ENCODE results near the gene SLC16A11.

DNA sequence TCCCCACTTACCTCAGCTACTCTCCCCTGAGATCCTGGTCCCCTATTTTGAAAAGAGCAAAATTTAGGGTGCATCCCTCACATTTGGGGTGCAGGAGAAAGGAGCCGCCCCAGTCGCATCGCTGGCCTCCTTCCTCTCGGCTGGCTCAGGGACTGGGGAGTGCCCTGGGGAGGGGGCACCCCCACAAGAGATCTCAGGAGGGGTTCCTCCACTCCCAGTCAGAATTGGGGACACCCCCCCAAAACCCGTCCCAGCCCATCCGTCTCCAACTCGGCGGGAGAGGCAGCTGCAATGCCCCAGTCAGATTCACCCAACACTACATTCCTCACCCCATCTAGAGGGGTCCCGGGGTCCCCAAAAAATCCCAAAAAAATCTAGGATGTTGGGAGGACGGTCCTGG is 24.5 kb downstream of the SLC16A11 start:
- TF ChIP-seq, protein P1, sequence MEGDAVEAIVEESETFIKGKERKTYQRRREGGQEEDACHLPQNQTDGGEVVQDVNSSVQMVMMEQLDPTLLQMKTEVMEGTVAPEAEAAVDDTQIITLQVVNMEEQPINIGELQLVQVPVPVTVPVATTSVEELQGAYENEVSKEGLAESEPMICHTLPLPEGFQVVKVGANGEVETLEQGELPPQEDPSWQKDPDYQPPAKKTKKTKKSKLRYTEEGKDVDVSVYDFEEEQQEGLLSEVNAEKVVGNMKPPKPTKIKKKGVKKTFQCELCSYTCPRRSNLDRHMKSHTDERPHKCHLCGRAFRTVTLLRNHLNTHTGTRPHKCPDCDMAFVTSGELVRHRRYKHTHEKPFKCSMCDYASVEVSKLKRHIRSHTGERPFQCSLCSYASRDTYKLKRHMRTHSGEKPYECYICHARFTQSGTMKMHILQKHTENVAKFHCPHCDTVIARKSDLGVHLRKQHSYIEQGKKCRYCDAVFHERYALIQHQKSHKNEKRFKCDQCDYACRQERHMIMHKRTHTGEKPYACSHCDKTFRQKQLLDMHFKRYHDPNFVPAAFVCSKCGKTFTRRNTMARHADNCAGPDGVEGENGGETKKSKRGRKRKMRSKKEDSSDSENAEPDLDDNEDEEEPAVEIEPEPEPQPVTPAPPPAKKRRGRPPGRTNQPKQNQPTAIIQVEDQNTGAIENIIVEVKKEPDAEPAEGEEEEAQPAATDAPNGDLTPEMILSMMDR (IDR thresholded peaks at IDR 0.05 in 4 of 5, conservative IDR thresholded peaks at IDR 0.05 in 1 of 5), result no peak
- TF ChIP-seq POLR2A (IDR thresholded peaks at IDR 0.05), result no peak
